ENCODE measurements around the gene SLCO6A1.
"Not testable (repeated sequence)": the region's sequence is repeated elsewhere in the genome, so short reads cannot be mapped to it uniquely, and the experiment has no call there.

SLCO6A1 gene, protein sequence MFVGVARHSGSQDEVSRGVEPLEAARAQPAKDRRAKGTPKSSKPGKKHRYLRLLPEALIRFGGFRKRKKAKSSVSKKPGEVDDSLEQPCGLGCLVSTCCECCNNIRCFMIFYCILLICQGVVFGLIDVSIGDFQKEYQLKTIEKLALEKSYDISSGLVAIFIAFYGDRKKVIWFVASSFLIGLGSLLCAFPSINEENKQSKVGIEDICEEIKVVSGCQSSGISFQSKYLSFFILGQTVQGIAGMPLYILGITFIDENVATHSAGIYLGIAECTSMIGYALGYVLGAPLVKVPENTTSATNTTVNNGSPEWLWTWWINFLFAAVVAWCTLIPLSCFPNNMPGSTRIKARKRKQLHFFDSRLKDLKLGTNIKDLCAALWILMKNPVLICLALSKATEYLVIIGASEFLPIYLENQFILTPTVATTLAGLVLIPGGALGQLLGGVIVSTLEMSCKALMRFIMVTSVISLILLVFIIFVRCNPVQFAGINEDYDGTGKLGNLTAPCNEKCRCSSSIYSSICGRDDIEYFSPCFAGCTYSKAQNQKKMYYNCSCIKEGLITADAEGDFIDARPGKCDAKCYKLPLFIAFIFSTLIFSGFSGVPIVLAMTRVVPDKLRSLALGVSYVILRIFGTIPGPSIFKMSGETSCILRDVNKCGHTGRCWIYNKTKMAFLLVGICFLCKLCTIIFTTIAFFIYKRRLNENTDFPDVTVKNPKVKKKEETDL

DNA sequence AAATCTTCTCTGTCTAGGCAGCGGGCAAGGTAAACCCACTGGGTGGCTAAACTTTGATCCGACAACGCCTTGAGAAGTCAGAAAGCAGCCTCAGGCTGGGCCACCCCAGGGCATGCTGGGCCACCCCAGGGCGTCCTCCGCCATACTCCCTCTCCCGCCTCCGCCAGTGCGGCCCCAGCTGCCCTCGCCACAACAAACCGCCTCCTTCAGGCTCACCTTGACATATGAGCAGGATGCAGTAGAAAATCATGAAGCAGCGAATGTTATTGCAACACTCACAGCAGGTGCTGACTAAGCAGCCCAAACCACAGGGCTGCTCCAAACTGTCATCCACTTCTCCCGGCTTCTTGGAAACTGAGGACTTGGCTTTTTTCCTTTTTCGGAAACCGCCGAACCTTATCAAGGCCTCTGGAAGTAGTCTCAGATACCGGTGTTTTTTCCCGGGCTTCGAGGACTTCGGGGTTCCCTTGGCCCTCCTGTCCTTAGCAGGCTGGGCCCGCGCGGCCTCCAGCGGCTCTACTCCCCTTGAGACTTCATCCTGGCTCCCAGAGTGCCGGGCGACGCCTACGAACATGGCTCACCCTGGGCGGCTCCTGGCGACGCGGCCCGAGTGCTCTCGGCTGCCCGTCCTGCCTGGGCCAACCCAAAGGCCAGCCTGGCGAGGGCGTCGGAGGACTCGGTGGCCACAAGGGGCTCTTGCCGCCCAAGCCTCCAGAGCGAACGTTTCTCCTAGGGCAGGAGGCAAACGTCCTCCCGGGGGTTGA lies at the start of gene SLCO6A1:
TSS of gene SLCO6A1 (minus strand) at position 731 of the 764 bp plus-strand sequence. CDS start at position 574, 157 bp downstream.
- no peak for DNase-seq (ENCODE audit: low read depth)

GRCh38 chr5:102547141-102548035 lies 48.6 kb upstream of the SLCO6A1 start:
- DNase-seq (ENCODE audit: low read depth): no peak

GRCh38 chr5:102545175-102545574 lies 46.4 kb upstream of the SLCO6A1 start:
- DNase-seq (ENCODE audit: low read depth): no peak

DNA sequence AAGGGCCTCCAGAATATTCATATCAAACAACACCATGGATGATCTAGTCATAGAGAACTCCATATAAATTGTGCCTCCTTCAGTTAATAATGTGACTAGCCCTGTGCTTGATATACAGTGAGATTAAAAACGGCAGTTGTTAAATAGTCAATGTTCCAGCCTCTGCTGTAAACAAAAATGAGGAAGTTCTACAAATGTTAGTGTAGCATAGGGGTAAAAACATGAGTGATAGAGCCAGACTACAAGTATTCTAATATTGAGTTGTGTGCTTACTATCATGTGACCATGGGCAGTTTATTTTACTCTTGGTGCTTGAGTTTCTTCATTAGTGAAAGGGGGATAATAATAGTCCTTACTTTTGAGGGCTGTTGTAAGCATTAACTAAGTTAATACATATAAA lies 43.3 kb upstream of the SLCO6A1 start:
- no peak for DNase-seq (ENCODE audit: low read depth)

DNA sequence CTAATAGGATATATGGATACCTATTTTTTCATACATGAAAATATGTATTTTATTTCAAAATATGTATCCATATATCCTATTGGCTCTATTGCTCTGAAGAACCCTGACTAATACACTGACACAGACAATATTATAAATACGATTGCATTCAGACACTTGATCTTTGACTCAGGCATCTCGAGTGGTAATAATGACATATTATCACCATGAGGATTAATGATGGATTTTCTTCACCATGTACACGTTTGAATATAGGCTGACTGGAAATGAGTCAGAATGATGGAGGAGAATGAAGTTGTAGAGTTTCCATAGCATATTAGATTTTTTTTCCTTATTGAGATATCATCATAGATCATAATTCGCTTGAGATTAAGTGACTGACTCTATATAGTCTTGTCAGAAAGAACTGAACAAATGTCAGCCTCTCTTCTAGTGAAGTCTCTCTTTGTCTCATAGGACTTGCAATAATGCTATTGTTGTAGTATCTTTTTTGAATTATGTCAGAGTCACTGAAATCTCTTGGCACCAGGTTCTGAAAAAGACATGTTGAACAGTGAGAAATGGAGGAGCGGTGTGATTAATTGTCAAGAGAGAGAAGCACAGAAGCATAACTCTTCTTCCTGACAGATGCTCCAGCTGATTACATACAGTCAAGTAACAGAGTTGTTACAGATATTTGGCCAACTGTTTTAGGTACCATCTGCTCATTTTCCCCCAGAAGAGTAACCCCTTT lies 41.4 kb upstream of the SLCO6A1 start:
- DNase-seq (ENCODE audit: low read depth): no peak

DNA sequence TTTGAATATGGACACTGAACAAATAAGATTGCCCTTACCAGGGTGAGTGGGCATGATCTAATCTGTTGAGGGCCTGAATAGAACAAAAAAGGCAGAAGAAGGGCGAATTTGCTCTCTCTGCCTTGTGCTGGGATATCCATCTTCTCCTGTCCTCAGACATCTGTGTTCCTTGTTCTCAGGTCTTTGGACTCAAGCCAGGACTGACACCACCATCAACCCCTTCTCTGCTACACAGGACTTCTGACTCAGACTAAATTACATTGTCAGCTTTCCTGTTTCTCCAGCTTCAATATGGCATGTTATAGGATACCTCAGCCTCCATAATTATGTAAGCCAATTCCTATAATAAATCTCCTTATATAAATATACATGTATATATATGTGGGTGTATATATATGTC lies 40.8 kb upstream of the SLCO6A1 start:
- DNase-seq (ENCODE audit: low read depth): no peak

GRCh38 chr5:102537011-102537410 lies 38.2 kb upstream of the SLCO6A1 start:
- DNase-seq (ENCODE audit: low read depth): no peak

GRCh38 chr5:102536323-102536928 lies 37.6 kb upstream of the SLCO6A1 start:
- no peak for DNase-seq (ENCODE audit: low read depth)

GRCh38 chr5:102532123-102532522 lies 33.3 kb upstream of the SLCO6A1 start:
- no peak for DNase-seq (ENCODE audit: low read depth)

DNA sequence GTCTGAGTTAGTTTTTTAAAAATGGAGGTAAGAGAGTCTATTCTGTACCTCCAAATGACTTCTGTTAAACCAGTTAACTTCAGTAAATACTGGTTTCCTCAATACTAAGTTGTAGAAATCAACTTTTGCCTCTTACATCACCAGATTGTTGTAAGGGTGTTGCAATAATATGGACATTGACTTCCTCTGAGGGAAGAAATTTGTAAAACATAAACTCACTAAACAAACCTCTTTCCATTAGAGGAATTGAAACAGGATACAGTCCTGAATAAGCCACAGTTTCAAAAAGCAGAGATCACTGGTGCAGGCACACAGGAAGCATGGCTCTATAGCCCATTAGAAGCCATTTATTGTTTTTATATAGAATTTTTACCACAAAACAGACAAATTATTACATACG lies 32.7 kb upstream of the SLCO6A1 start:
- DNase-seq (ENCODE audit: low read depth): no peak

DNA sequence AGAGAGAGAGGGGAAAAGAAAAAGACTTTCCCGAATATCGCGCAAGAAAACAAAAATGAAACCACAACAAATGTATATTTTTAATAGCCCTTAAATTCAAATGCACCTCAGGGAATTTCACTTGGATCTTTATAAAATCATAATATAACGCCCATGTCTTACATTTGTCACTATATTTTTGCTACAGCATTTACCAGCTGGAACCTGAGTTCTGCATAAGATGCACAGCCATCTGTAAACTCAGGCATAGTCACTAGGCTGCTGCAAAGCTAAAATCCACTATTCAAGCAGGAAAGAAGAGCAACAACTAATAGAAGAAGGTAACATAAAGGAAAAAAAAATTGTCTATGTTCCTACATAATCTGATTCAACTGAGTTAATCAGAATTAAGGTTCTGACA lies 30.6 kb upstream of the SLCO6A1 start:
- no peak for DNase-seq (ENCODE audit: low read depth)

GRCh38 chr5:102529031-102529430 lies 30.2 kb upstream of the SLCO6A1 start:
- DNase-seq (ENCODE audit: low read depth): no peak

DNA sequence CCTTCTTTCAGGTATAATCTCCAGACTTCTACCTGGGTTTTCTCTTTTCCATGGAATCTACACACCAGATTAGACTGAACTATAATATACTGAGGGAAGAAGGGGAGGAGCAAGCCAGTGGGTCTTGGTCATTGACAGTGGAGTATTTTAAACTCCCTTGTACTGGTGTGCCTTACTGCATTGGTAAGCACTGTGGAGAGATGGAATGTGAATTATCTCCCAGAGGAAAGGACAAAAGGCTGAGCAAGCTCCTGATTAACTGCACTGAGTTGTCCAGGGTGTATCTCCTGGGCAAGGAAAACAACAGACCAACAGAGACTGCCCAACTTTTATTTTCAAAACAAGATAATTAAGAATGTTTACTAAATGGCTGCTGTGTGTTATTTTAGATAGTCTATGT lies 29.8 kb upstream of the SLCO6A1 start:
- DNase-seq (ENCODE audit: low read depth): no peak

DNA sequence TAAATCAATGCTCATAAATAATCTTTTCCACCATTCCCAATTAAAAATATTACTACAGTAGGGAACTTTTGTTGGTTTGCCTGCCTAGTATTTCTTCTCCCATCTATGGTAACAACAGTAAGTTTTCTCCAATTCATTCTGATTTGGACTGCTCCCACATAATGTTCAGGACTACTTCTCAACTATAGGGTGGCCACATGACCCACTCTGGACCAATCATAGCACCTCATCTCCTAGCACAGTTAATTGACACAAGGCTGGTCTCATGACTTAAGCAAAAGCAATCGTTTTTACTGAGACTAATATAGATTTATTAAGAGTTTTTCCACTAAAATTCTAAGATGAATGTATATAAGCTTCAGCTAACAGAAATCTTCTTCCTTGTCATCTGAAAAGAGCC lies 28.7 kb upstream of the SLCO6A1 start:
- no peak for DNase-seq (ENCODE audit: low read depth)

DNA sequence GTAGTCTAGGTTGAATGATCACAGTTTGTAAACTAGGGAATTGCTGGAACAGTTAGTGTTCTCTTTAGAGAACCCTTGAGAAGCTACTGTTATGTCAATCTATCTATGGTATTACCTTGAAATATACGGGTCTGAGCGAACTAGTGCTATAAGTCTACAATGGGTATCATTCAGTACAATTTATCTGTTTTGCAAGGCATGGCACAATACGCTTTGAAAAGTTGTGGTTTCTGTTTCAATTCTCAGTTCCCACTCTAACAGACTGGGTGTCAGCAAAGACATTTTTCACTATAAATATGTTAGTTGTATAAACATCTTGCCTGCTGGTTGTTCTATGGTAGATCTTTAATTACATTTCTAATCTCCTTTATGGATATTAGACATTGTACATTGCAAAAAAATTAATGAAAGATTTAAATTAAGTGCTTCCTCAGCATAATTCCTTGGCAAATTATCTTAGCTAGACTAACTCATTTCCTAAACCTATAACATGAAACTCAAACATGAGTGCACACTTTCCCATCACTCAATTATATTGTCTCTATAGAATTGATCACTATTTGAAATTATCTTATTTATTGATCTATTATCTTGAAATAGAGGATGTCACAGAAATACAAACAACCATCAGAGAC lies 24.9 kb upstream of the SLCO6A1 start:
- no peak for DNase-seq (ENCODE audit: low read depth)

DNA sequence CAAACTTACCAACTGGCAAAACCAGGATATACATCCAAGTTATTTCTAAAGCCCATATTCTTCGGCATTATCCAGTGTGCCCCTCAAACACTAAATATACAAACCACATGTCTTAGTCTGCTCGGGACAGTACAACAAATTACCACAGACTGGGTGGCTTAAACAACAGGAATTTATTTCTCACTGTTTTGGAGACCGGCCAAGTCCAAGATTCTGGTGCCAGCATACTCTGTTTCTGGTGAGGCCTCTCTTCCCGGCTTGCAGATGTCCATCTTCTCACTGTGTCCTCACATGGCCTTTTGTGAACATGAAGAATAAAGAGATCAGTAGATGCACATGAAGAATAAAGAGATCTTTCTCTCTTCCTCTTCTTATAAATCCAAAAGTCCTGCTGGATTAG lies 12.9 kb upstream of the SLCO6A1 start:
- no peak for DNase-seq (ENCODE audit: low read depth)

DNA sequence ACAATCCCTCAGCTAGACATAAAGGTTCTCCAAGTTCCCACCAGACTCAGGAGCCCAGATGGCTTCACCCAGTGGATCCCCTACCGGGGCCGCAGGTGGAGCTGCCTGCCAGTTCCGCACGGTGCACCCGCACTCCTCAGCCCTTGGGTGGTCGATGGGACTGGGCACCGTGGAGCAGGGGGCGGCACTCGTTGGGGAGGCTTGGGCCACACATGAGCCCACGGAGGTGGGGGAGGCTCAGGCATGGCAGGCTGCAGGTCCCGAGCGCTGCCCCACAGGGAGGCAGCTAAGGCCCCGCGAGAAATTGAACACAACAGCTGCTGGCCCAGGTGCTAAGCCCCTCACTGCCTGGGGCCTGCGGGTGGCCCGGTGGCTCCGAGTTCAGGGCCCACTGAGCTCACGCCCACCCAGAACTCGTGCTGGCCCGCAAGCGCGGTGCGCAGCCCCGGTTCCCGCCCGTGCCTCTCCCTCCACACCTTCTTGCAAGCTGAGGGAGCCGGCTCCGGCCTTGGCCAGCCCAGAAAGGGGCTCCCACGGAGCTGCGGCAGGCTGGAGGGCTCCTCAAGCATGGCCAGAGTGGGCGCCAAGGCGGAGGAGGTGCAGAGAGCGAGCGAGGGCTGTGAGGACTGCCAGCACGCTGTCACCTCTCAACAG lies 7.4 kb downstream of the SLCO6A1 start:
- DNase-seq (ENCODE audit: low read depth): not testable (repeated sequence)

GRCh38 chr5:102483736-102484135 lies 15.1 kb downstream of the SLCO6A1 start:
- no peak for DNase-seq (ENCODE audit: low read depth)

GRCh38 chr5:102481054-102481715 lies 17.6 kb downstream of the SLCO6A1 start:
- no peak for DNase-seq (ENCODE audit: low read depth)

Data from stimulated activated CD8-positive, alpha-beta memory T cell treated with anti-CD3 and anti-CD28 coated beads, Interleukin-7, amount 100 ng/mL, for 24 hours (primary cell).